PFSK-1 (cell line): ENCODE data around the gene GNGT1.

Experiments
- FOXP2 ChIP-seq: optimal IDR thresholded peaks from 2 replicates; pipeline ENCODE3; 2011; ENCODE audit warnings: borderline replicate concordance, control low read depth, inconsistent platforms; ENCODE audit not compliant: insufficient read depth; ENCODE audit errors: extremely low read length, extremely low read depth
- POLR2AphosphoS5 ChIP-seq: IDR thresholded peaks from 2 replicates; pipeline ENCODE4 v1.6.1; 2012; ENCODE audit warnings: low read depth, mild to moderate bottlenecking, control low read depth, low read length, moderate library complexity
- SIN3A ChIP-seq: IDR thresholded peaks from 2 replicates; pipeline ENCODE4 v1.6.1; 2012; ENCODE audit warnings: mild to moderate bottlenecking, low read length, moderate library complexity, borderline replicate concordance; ENCODE audit not compliant: insufficient read depth
- TAF1 ChIP-seq: IDR thresholded peaks from 2 replicates; pipeline ENCODE4 v1.6.1; 2012; ENCODE audit warnings: low read length, control low read depth, borderline replicate concordance; ENCODE audit not compliant: insufficient read depth
- TF ChIP-seq, protein P1 (sequence below), 2 experiments: IDR thresholded peaks; 2 replicates each; pipeline versions ENCODE4 v1.6.1 to v1.8.0; 2011 to 2012; ENCODE audit warnings: low read depth in 2 of 2, low read length in 2 of 2, control low read depth in 1 of 2, inconsistent platforms in 1 of 2, mild to moderate bottlenecking in 1 of 2, moderate library complexity in 1 of 2; ENCODE audit not compliant: insufficient read depth in 1 of 2

Gene GNGT1

DNA sequence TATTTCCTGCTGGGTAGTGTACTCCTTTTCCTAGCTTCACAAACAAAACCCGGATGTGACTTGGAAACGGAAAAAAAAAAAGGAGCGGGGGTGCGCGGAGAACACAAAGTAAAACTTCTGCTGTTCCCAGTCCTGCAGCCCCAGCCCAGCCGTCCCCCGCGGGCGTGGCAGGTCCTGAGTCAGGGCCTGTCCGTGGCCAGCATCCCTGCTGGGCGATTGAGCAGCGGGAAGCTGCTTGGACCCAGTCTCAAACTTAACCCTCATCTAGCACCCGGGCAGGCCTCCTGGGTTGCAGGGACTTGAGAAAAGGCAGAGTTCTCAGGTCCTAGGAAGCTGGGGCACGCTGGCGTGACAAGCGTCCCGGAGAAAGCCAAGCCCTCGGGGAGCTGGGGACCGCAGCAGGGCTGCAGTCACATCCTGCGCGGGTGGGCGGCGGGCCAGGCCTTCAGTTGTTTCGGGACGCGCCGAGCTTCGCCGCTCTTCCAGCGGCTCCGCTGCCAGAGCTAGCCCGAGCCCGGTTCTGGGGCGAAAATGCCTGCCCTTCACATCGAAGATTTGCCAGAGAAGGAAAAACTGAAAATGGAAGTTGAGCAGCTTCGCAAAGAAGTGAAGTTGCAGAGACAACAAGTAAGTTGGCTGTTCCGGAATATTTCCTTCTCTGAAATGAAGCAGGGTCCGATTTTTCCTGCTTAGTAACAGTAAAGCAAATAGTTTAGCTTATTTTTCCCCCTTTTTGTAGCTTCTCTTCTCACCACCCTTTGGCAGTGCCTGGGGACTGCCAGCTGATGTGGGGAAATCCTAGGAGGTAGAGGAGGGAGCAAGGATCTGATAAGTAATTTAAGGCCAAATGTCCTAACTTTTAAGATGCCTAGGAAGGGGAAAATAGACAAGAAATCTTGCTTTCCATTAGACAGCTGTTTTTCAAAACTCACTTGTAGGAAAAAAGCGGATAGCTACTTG lies 15.5 kb downstream of the GNGT1 start, which contains the start of gene GNG11:
Gene GNG11 (plus strand): TSS at position 129 of the 960 bp plus-strand sequence. CDS start 403 bp downstream, at position 532.
- TF ChIP-seq TAF1 = peak; percentile 69; the same call in 1 of the 2 replicates
- TF ChIP-seq FOXP2 = no peak
- TF ChIP-seq, protein P1, sequence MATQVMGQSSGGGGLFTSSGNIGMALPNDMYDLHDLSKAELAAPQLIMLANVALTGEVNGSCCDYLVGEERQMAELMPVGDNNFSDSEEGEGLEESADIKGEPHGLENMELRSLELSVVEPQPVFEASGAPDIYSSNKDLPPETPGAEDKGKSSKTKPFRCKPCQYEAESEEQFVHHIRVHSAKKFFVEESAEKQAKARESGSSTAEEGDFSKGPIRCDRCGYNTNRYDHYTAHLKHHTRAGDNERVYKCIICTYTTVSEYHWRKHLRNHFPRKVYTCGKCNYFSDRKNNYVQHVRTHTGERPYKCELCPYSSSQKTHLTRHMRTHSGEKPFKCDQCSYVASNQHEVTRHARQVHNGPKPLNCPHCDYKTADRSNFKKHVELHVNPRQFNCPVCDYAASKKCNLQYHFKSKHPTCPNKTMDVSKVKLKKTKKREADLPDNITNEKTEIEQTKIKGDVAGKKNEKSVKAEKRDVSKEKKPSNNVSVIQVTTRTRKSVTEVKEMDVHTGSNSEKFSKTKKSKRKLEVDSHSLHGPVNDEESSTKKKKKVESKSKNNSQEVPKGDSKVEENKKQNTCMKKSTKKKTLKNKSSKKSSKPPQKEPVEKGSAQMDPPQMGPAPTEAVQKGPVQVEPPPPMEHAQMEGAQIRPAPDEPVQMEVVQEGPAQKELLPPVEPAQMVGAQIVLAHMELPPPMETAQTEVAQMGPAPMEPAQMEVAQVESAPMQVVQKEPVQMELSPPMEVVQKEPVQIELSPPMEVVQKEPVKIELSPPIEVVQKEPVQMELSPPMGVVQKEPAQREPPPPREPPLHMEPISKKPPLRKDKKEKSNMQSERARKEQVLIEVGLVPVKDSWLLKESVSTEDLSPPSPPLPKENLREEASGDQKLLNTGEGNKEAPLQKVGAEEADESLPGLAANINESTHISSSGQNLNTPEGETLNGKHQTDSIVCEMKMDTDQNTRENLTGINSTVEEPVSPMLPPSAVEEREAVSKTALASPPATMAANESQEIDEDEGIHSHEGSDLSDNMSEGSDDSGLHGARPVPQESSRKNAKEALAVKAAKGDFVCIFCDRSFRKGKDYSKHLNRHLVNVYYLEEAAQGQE (IDR thresholded peaks at IDR 0.05; ENCODE audit: insufficient read depth in 1 of 2, low read depth in 2 of 2, low read length in 2 of 2) = no peak

DNA sequence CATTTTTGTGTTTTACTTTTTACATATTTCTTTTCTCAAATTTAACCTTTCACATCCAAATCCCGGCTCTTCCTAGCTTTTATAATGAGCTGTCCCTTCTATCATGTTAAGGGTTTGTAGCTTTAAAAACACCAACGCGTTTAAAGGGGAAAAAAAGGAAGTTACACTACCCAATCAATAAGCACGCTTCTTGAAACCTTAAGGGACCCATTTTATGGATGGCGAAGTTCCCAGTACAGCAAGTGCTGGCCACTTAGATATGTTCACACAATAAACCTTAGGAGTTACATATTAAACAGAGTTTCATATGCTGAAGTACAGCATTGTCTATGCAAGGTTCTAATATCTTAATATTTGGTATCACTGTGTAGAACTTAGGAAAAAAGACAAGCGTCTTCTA lies 16.9 kb downstream of the GNGT1 start:
- TF ChIP-seq SIN3A (no peak), TAF1 (no peak), POLR2AphosphoS5 (no peak), FOXP2 (no peak)
- TF ChIP-seq, protein P1 (IDR thresholded peaks at IDR 0.05; ENCODE audit: insufficient read depth in 1 of 2, low read depth in 2 of 2, low read length in 2 of 2) = no peak

DNA sequence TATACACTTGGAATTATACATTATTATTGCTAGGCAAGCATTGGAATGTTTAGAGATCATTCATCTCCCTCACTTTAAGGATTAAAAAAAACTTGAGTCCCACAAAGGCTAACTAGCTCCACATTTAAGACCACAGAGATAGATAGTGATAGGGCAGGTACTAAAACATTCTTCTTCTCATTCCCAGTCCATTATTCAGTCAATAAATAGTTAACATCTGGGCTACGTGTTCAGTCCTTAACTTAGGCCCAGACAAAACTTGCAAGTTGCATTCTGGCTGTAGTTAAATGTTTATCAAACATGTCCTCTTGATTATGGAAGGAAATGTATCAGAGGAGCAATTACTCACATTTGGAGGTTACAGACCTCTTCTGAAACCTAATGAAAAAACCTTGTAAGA lies 17.6 kb downstream of the GNGT1 start:
- TF ChIP-seq, protein P1 (IDR thresholded peaks at IDR 0.05; ENCODE audit: insufficient read depth in 1 of 2, low read depth in 2 of 2, low read length in 2 of 2) = no peak
- no peak for TF ChIP-seq TAF1
- no peak for TF ChIP-seq SIN3A
- no peak for TF ChIP-seq POLR2AphosphoS5
- TF ChIP-seq FOXP2 = no peak

DNA sequence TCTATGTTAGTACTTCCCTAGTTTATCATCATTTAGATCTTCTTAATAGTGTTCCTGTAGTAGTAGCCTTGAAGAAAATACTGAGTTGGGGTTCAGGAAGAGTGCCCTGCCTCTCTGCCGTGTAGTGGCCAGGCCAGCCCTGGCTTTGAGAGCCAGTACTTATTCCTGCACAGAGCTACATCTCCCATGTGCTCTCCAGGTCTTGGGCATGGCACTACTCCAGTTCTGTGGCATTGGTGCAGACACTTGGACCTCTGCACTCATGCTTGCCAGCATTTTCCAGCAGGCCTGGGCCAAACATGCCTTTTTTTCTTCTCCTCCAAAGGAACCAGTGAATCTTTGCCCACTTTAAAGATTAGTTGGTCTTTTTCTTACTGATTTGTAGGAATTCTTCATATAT lies 20.4 kb downstream of the GNGT1 start:
- TF ChIP-seq FOXP2 (no peak), TAF1 (no peak), SIN3A (no peak), POLR2AphosphoS5 (no peak)
- TF ChIP-seq, protein P1 (IDR thresholded peaks at IDR 0.05; ENCODE audit: insufficient read depth in 1 of 2, low read depth in 2 of 2, low read length in 2 of 2) = no peak
